NCI-H748 (cell line): ENCODE results near the gene HEY2.
A peak's percentile ranks its signal among the peaks of the same experiment; 100 is the strongest.
"Not testable (repeated sequence)": the region's sequence is repeated elsewhere in the genome, so short reads cannot be mapped to it uniquely, and the experiment has no call there.

Source experiments
- DNase-seq: peaks from one replicate; lab custom pipeline; 2025; ENCODE audit not compliant: unreplicated experiment; lab: John Stamatoyannopoulos, UW

Gene HEY2

DNA sequence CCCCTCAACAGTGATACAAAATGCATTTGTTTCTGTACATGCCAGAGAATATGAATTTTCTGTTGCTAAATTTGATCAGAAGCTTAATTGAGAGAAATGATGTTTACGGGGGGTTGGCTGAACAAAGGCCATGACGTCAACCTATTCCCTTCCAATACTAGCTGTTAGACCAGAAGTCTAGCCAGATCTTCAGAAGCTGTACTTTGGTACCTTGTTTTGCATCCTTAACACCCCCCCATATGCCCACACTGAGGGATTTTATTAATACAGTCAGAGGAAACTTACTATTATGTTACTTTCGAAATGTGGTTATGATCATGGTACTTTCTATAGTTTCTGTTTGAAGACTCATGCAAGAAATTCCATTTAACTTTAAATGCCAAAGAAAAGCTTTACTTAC is 44.4 kb downstream of the HEY2 start:
- no peak for DNase-seq

DNA sequence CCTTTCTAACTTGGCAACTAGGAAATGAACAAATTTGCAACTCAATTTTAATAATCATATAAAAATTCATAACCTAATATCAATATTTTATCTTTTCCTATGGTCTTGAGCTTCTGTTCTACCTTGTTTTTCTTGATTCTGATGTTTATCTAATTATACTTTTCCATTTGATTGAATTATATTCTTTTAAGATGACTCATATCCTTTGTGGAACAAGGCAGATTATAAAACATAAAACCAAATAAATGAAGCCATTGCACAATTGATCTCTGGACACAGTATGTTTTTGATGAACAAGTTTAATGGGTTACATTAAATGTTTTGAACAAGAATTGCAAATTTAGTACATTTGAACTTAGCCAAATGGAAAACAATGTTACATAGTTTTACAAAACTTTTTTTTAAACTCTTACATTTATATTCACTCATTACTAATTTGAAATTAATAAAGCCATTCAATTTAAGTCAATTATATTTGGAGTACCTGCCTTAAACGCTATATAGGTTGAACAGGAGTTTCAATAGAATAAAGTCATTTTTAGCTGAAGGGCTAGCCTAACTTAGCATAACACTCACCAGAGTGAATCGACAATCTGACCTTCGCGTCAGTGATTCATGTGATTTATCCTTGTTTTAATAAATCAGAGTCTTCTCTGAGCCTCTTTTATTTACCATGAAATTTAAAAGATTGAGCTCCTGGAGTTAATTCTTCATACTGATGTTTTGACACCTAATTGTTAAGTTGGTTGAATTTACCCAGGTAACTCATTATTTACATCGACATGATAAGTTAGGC is 45.1 kb downstream of the HEY2 start:
- no peak for DNase-seq

DNA sequence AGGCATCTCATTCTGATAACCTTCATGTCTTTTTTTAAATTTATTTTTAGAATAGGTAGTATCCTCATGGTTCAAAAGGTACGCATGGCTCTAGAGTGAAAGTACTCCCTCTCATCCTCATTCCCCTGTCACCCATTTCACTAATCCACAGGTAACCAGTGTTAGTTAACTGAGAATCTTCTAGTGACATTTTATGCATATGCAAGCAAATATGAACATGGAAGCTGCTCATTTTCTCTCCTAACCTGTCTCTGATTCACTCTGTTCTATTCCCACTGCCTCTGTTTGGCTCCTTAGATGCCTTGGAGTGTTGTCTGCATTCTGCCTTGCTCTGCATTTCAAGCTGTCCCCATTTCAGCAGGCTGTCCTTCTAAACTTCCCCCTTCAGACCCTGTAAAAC is 45.9 kb downstream of the HEY2 start:
- no peak for DNase-seq

DNA sequence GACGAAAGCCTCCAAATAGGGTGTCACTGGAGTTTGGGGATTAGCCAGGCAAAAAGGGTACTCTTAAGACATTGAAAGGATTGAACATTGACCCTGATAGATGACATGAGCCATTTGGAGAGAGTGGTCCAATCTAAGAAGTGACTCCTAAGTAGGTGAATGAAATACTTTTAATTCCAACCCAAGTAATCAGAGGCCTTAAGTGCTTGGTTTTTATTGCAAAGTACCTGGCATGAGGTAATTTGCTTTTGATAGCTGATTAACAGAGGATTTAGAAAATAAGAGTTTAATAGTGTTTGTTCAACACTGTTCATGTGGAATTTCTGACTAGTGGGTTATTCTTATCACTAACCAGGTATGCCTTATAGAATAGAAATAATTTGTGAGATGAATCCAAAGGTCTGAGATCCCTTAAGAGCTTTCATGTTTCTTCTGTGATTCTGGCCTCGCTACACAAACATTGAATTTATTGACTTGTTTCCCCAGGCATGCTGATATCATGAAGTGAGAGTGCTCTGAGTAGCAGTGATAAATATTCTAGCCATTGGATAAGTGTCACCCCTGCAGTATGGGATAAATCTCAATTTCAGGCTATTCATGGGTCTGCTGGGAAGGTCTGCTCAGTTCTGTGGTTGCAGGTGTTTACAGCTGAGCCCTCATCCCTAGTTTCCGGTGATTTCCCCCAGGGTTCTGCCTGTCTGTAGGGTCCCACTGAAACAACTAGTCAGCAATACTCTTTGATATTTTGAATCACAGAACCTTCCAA is 47.9 kb downstream of the HEY2 start:
- no peak for DNase-seq

DNA sequence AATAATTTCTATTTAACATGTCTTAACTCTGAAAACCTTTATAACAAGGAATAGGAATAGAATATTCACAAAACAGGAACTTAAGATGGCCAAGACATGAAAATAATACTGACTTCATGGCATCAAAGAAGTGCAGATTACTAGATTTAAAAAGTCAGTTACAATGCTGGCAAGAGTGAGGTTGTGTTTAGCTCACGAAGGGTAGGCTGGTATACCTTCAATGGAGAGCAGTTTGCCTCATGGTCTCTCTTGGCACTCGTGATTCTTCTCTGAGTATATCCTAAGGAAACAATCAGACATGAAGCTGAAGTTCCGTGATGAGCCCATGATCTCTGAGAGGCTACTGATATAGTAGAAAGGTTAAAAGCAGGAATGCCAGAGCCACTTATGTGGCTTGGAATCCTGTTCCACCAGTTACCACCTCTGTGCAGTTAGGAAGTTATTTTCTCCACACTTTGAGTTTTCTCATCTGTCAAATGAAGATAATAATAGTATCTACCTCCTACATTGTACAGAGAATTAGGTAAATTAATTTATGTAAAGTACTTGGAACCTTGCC is 48.5 kb downstream of the HEY2 start:
- DNase-seq: no peak

DNA sequence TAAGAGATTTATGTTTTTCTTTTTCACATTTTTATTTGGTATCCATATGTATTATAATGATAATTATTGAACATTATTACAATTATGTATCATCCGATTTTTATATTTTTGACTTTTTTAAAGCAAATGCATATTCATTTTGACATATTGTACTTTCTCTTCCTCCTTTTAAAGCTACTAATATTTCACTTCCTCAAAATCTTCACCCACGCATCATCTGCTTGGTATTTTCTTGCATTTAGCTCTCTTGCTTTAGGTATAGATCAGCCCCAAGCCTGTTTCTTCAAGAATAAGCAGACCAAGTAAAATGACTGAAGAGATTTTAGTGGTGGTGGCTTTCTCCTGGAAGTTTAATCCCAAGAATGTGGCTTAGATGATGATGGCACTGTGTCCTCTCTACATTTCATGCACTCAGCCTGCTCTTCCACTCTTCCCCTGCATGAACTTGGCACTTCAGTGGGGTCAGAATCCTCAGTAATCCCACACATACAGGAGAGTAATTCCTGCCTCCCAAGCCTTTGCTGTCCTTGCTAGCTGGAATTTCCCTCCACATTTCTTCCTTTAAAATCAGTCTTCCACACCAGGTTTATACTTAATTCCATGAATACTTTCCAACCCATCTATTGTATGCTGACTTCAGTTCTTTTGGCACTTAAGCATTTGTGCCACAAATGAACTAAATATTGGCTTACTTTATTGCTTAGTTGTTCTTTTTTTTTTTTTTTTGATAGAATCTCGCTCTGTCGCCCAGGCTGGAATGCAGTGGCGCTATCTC is 49.5 kb downstream of the HEY2 start:
- no peak for DNase-seq

DNA sequence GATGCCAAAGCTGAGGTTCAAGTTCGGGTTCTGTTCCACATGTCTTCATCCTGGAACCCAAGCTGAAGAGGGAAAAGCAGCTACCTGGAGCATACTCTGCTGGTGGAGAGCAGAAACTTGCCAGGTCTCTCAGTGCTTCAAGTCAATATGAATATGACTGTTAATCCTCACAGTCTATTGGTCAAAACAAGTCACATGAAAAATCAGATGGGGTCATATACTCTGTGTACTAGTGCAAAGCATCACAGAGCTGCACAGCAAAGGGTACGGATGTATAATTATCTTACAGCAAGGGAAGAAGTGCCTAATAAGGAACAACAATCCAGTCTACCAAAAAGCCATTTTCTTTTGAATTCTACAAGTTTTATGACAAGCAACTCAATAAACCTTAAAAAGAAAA is 53.0 kb downstream of the HEY2 start:
- DNase-seq: no peak

DNA sequence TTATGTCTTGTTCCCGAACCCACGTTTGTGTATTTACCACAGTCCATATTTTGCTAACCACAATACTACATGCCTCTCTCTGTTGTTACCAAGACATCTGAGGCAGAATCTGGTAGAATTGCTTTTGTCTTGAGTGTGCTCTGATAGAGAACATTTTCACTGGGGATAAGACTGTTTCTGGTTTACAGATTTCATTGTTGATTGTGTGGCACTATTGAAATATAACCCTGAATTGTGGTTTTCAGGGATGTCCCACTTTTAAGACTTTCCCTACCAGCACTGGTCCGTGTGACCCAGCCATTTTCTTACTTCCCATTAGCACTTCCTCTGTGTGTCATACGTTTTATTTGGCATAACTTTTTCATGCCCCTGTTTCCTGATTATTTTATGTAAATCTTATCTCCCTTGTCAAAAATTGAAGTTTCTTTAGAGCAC is 53.5 kb downstream of the HEY2 start:
- DNase-seq: no peak

DNA sequence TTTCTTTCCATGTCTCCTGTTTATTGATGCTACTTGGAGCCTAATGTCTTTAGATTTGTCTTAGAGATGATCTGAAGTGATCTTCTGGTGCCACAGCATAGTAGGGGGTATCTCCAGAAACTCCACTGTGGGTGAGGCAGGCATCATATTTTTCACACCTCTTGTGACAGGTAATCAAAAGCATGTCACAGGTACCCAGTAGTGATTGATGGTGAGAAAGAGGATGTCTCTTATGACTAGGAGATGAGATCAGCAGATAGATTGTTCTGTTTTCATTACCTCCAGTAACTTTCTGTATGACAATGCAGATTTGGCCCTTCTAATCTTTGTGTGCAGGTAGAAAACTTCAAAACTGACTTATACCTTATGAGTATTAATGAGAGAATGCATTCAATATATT is 54.8 kb downstream of the HEY2 start:
- DNase-seq: no peak

DNA sequence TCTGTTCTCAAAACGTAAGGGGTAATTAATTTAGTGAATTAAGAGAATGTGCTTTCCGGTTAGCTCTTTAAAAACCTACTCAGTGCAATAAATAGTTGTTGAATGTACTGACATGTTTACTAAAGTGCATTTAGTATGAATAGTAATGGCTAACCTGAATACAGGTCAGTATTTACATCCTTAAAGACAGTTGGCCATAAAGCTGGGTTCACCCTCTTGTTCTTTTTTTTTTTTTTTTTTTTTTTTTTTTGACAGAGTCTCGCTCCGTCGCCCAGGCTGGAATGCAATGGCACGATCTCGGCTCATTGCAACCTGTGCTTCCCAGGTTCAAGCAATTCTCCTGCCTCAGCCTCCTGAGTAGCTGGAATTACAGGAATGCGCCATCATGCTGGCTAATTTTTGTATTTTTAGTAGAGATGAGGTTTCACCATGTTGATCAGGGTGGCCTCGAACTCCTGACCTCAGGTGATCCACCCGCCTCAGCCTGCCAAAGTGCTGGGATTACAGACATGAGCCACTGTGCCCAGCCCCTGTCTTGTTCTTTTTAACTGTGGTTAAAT is 55.5 kb downstream of the HEY2 start:
- not testable (repeated sequence) for DNase-seq

DNA sequence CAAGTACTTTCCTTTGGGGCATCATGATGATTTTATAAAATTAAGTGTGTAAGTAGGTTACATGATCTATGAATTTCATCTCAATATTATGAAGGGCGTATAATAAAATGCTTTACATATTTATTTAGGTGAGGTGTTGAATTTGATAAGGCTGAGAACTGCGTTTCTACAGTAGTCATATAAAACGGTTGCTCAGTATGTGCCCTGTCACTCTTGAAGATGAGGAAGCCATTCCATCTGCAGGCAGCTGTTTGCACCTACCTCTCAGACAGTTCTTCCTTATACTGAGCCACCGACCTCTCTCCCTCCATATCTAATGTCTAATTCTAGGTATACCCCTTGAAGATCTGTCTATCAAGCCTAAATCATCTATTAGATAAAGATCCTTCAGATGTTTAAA is 57.4 kb downstream of the HEY2 start:
- DNase-seq: no peak

DNA sequence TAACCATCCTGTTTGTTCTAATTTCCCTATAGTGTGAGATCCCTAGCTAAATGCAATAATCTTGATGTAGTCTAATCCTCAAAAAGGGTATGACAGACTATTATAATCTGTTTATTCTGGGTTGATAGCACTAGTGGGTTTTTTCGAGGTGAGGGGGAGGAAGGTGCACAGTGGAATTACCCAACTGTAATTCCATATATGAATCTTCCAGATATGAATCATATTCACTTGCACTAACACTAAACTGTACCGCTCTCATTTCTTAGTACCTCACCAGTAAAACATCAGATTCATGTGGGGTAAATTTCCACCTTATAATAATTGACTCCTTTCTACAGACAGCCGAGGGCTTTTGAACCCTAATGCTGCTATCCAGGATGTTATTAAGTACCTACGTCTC is 57.9 kb downstream of the HEY2 start:
- DNase-seq: no peak

DNA sequence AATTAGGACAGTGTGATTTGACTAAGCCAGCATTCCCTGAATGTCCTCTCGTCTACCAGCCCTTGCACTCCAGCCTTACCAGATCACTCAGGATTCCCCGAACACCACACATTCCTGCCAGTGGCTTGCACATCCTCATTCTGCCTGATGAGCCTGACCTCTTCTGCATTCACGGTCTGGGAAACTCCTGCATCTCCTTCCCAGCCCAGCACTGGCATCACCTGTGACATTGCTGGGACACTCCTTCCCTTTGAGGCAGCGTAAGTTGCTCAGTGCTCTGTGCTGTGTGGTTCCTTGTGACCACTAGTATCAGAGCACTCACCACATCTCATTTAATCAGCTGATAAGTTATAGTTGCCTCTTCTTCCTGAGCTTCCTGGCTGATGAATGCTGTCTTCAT is 58.6 kb downstream of the HEY2 start:
- no peak for DNase-seq

DNA sequence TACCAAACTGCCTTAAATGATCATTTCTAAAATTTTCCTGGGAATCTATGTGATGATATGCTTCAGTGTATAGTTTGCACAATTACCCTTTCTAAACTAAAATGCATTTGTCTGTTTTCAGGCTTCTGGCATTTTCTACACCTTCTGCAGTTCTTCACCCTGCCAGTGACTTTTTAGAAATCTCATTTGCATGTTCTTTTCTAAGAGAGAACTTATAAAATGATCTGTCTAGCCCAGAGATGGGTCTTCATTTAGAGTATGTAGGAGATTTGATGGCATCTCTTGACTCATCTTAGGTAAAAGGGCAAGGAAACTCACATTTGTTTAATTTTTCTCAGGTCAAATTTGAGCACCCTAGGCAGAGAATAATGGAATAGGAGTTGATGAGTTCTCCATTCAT is 59.2 kb downstream of the HEY2 start:
- DNase-seq: no peak

DNA sequence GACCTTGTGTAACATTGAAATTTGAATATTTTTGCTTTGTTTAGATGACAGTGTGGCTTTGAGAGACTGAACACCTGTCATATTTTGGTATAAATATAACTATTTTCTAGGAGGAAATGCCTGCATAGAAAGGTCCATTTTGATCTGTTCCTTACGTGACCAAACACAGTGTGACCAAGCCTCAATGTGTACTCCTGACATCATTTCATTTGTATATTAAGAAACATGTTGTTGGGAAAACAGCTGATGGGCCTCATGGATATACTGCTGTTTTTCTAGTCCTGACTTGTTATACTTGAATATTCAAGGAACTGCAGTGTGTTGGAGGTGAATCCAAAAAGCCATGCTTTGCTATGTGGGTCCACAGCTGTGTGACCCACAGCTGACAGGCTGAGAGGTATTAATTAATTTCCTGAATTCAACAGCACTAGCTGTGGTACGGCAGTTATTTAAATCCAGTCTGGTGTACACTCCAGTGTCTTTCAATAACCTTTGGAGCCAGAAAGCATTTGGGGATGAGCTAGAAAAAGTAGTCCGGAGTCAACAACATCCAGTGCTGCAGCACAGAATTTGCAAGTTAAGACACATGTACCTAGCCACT is 60.2 kb downstream of the HEY2 start:
- peak; percentile 42 for DNase-seq

DNA sequence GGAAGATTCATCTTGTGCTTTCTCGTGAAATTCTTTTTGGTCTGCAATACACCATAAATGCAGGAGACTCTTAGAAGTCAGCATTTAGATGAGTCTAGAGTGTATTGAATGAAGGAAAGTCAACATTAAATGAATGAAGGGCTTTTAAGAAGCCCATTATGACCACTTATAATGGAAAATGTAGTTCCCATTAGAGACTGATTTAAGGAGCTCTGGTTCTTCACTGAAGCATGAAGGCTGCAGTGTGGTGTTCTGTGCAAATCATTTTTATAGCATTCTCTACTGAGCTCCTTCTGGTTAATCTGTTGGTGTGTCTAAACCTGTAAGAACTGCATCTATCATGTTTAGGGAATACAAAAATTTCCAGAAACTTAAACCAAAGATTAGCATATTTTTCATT is 61.0 kb downstream of the HEY2 start:
- peak; percentile 85 for DNase-seq
